ENCODE measurements around the gene DRD3. TPM values are rescaled to one million over a fixed set of nuclear protein-coding genes. Genes with fewer than 3 reads are reported as not detected.

Gene DRD3
- total and polyA plus RNA-seq, 7 donors = not detected

GRCh38 chr3:114079761-114080160, 99.1 kb downstream of the DRD3 start:
- Histone ChIP-seq H3K36me3 (peaks cover 0 to 100% (median 36%) of the 10 kb centered on the region in 4 donors), H3K4me1 (no peaks in the 10 kb centered on the region), H3K27me3 (no peaks in the 10 kb centered on the region), H3K27ac (no peak overlapping the region), H3K9me3 (no peaks in the 10 kb centered on the region), H3K4me3 (no peak overlapping the region)
- DNase-seq = no peak
- intact Hi-C loops (cut with DNase I) = no loop called here
- no peak for TF ChIP-seq POLR2AphosphoS5 (IDR thresholded peaks at IDR 0.05)
- no peak for TF ChIP-seq EP300 (IDR thresholded peaks at IDR 0.05)
- TF ChIP-seq POLR2A (IDR thresholded peaks at IDR 0.05) = no peak
- TF ChIP-seq CTCF (IDR thresholded peaks at IDR 0.05) = no peak
- WGBS, 2 donors = 89 to 94% methylated on average over 5 of the region's 5 CpGs

GRCh38 chr3:114078126-114078525, 100.7 kb downstream of the DRD3 start:
- no peak for TF ChIP-seq EP300 (IDR thresholded peaks at IDR 0.05)
- no peak for TF ChIP-seq CTCF (IDR thresholded peaks at IDR 0.05)
- no peak for TF ChIP-seq POLR2AphosphoS5 (IDR thresholded peaks at IDR 0.05)
- TF ChIP-seq POLR2A (IDR thresholded peaks at IDR 0.05) = no peak
- H3K27me3 ChIP-seq = no peaks in the 10 kb centered on the region
- no peak overlapping the region for H3K27ac ChIP-seq
- intact Hi-C loops (cut with DNase I) = no loop called here
- no peak overlapping the region for H3K4me3 ChIP-seq
- H3K36me3 ChIP-seq = peaks cover 0 to 100% (median 41%) of the 10 kb centered on the region in 4 donors
- no peaks in the 10 kb centered on the region for H3K9me3 ChIP-seq
- no peaks in the 10 kb centered on the region for H3K4me1 ChIP-seq
- DNase-seq = no peak

Other genes starting within 250 kb of the DRD3 start
- gene ZDHHC23, start 231.0 kb downstream of the DRD3 start, total RNA-seq = 1 to 10 TPM; 1.1 to 1.4 (median 1.3) TPM
- gene ZDHHC23, start 231.0 kb downstream of the DRD3 start, polyA plus RNA-seq = 1 to 10 TPM; 3.9 to 8.0 (median 4.2) TPM
- 1 to 10 TPM; 3.2 to 5.5 (median 4.7) TPM for gene CCDC191, start 122.5 kb downstream of the DRD3 start, total RNA-seq
- 1 to 10 TPM in 2 of 3 donors, under 1 TPM in 1; 0.60 to 2.9 (median 2.3) TPM for gene CCDC191, start 122.5 kb downstream of the DRD3 start, polyA plus RNA-seq
- gene QTRT2, start 122.3 kb downstream of the DRD3 start, total RNA-seq = 10 to 100 TPM in 3 of 4 donors, 1 to 10 TPM in 1; 8.0 to 17.5 (median 12.4) TPM
- gene QTRT2, start 122.3 kb downstream of the DRD3 start, polyA plus RNA-seq = 10 to 100 TPM in 1 of 3 donors, 1 to 10 TPM in 2; 5.8 to 10.2 (median 6.6) TPM
- gene ZNF80, start 58.5 kb upstream of the DRD3 start, total RNA-seq = not detected
- gene ZNF80, start 58.5 kb upstream of the DRD3 start, polyA plus RNA-seq = under 1 TPM in 1 of 3 donors, not detected in 2; 0.19 TPM
- under 1 TPM in 1 of 4 donors, not detected in 3; 0.33 TPM for gene TIGIT, start 115.0 kb upstream of the DRD3 start, total RNA-seq
- gene TIGIT, start 115.0 kb upstream of the DRD3 start, polyA plus RNA-seq = 1 to 10 TPM in 1 of 3 donors, not detected in 2; 7.9 TPM